GM12878 (cell line): Measurements from ENCODE around the gene PIEZO2. TPM values are rescaled to one million over a fixed set of nuclear protein-coding genes. Genes with fewer than 3 reads are reported as not detected.
A peak's percentile ranks its signal among the peaks of the same experiment; 100 is the strongest.

Experiments used
- FOXM1 ChIP-seq: IDR thresholded peaks from 2 replicates; pipeline ENCODE4 v1.6.1; 2012; ENCODE audit warnings: low read depth, mild to moderate bottlenecking, inconsistent platforms, low read length, moderate library complexity
- GABPA ChIP-seq: IDR thresholded peaks from 2 replicates; pipeline ENCODE4 v1.6.1; 2014; ENCODE audit warnings: antibody characterized with exemption, low read depth, mild to moderate bottlenecking, inconsistent platforms
- IKZF2 ChIP-seq, 2 experiments: fragments of 450-650 bp; IDR thresholded peaks; 2 replicates each; pipeline ENCODE4 v1.6.1; 2017; ENCODE audit warnings: mild to moderate bottlenecking in 2 of 2, moderate library complexity in 2 of 2
- JUNB ChIP-seq: IDR thresholded peaks from 2 replicates; pipeline ENCODE4 v1.6.1; 2016; ENCODE audit warnings: antibody characterized with exemption, mild to moderate bottlenecking
- LARP7 ChIP-seq: fragments of 450-650 bp; IDR thresholded peaks from 2 replicates; pipeline ENCODE4 v1.6.1; 2017; ENCODE audit warnings: mild to moderate bottlenecking
- MEF2B ChIP-seq: fragments of 450-650 bp; IDR thresholded peaks from 2 replicates; pipeline ENCODE4 v1.6.1; 2018; ENCODE audit warnings: mild to moderate bottlenecking, moderate library complexity; ENCODE audit not compliant: partially characterized antibody, poor library complexity, severe bottlenecking
- MXI1 ChIP-seq: fragments of 150-350 bp; IDR thresholded peaks from 2 replicates; pipeline ENCODE4 v1.6.1; 2011; ENCODE audit warnings: low read depth, mild to moderate bottlenecking, inconsistent platforms, low read length, improper control_type of control experiment
- PML ChIP-seq: IDR thresholded peaks from 2 replicates; pipeline ENCODE4 v1.6.1; 2012; ENCODE audit warnings: low read length, inconsistent platforms
- POU2F2 ChIP-seq: IDR thresholded peaks from 3 replicates; pipeline ENCODE4 v1.6.1; 2011; ENCODE audit warnings: low read depth, mild to moderate bottlenecking, low read length, borderline replicate concordance
- RFX5 ChIP-seq: IDR thresholded peaks from 2 replicates; pipeline ENCODE4 v1.6.1; 2011; ENCODE audit warnings: low read depth, low read length, improper control_type of control experiment
- RUNX3 ChIP-seq: IDR thresholded peaks from 2 replicates; pipeline ENCODE4 v1.6.1; 2012; ENCODE audit warnings: low read length, inconsistent platforms
- SRF ChIP-seq, 2 experiments: IDR thresholded peaks; 2 replicates each; pipeline ENCODE4 v1.6.1; 2011; ENCODE audit warnings: low read depth in 2 of 2, low read length in 2 of 2, mild to moderate bottlenecking in 1 of 2, moderate library complexity in 1 of 2
- SUPT20H ChIP-seq: IDR thresholded peaks from 2 replicates; pipeline ENCODE4 v1.6.1; 2011; ENCODE audit warnings: low read depth, mild to moderate bottlenecking, low read length, moderate library complexity, borderline replicate concordance; ENCODE audit not compliant: control insufficient read depth
- polyA plus RNA-seq, 11 experiments: library from polyadenylated mRNA; depleted of rRNA in 4 of 11; unstranded in 6 of 11; stranded (reverse) in 5 of 11; fragments of >200 nt; fragmentation: Nextera tagmentation in 4 of 11; fragmentation: Illumina TruSeq in 1 of 11; extraction: Ambion mirVana in 4 of 11; extraction: Trizol in 1 of 11; gene quantifications; 1 replicate in 1 of 11; 2 replicates in 10 of 11; pipeline versions ENCODE4 v1.2.1 to v1.2.3, GENCODE V29; 2011 to 2016; ENCODE audit warnings: inconsistent platforms in 2 of 11, missing spikeins in 2 of 11, low read depth in 1 of 11
- total RNA-seq, 4 experiments: library from RNA; depleted of rRNA in 3 of 4; stranded (reverse); fragments of >200 nt in 3 of 4; fragmentation: Illumina TruSeq in 1 of 4; extraction: Trizol in 1 of 4; gene quantifications; 2 replicates each; pipeline versions ENCODE4 v1.2.1 to v1.2.3, GENCODE V29; 2013 to 2021
- TF ChIP-seq, protein P1 (sequence below): IDR thresholded peaks from 2 replicates; pipeline ENCODE4 v1.6.1; 2012; ENCODE audit warnings: improper control_type of control experiment, low read depth, low read length; ENCODE audit not compliant: insufficient replicate concordance
- TF ChIP-seq, protein P2 (sequence below): fragments of 450-650 bp; IDR thresholded peaks from 2 replicates; pipeline ENCODE4 v1.6.1; 2014; ENCODE audit warnings: mild to moderate bottlenecking
- TF ChIP-seq, protein P3 (sequence below): fragments of 450-650 bp; IDR thresholded peaks from 2 replicates; pipeline ENCODE4 v1.6.1; 2017; ENCODE audit warnings: antibody characterized with exemption, mild to moderate bottlenecking, moderate library complexity
- TF ChIP-seq, protein P4 (sequence below): fragments of 450-650 bp; IDR thresholded peaks from 2 replicates; pipeline ENCODE4 v1.6.1; 2018; ENCODE audit warnings: borderline replicate concordance, mild to moderate bottlenecking; ENCODE audit not compliant: partially characterized antibody
- TF ChIP-seq, protein P5 (sequence below): IDR thresholded peaks from 2 replicates; pipeline ENCODE4 v1.6.1; 2011; ENCODE audit warnings: mild to moderate bottlenecking, low read depth, low read length, moderate library complexity; ENCODE audit not compliant: insufficient replicate concordance

Gene PIEZO2
- total and polyA plus RNA-seq, 10 of the 15 experiments (the other 5 are each of a cell fraction or from before 2014, with no cell fraction given), result 6.7 to 42.3 (median 27.4) TPM

DNA sequence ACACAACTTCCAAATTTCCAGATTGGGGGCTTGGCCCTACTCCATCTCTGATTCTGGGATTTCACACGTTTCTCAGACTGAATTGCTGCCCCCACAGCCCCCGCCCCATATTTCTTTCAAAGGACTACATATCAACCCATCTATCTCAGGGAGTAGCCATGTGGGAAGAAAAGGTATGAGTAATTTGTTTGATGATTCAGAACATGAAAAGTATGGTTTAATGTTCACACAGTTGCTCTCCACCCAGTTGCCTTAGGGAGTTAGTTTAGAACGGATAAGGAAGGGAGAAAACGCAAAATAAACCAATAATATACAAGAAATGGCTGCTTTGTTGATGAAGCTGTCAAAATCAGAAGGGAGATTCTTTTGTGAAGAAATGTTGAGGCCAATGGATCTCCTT lies 145.1 kb downstream of the PIEZO2 start (continued):
- TF ChIP-seq, protein P1, sequence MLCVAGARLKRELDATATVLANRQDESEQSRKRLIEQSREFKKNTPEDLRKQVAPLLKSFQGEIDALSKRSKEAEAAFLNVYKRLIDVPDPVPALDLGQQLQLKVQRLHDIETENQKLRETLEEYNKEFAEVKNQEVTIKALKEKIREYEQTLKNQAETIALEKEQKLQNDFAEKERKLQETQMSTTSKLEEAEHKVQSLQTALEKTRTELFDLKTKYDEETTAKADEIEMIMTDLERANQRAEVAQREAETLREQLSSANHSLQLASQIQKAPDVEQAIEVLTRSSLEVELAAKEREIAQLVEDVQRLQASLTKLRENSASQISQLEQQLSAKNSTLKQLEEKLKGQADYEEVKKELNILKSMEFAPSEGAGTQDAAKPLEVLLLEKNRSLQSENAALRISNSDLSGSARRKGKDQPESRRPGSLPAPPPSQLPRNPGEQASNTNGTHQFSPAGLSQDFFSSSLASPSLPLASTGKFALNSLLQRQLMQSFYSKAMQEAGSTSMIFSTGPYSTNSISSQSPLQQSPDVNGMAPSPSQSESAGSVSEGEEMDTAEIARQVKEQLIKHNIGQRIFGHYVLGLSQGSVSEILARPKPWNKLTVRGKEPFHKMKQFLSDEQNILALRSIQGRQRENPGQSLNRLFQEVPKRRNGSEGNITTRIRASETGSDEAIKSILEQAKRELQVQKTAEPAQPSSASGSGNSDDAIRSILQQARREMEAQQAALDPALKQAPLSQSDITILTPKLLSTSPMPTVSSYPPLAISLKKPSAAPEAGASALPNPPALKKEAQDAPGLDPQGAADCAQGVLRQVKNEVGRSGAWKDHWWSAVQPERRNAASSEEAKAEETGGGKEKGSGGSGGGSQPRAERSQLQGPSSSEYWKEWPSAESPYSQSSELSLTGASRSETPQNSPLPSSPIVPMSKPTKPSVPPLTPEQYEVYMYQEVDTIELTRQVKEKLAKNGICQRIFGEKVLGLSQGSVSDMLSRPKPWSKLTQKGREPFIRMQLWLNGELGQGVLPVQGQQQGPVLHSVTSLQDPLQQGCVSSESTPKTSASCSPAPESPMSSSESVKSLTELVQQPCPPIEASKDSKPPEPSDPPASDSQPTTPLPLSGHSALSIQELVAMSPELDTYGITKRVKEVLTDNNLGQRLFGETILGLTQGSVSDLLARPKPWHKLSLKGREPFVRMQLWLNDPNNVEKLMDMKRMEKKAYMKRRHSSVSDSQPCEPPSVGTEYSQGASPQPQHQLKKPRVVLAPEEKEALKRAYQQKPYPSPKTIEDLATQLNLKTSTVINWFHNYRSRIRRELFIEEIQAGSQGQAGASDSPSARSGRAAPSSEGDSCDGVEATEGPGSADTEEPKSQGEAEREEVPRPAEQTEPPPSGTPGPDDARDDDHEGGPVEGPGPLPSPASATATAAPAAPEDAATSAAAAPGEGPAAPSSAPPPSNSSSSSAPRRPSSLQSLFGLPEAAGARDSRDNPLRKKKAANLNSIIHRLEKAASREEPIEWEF, result no peak
- TF ChIP-seq GABPA (0 out of 2 replicates have a peak, but pooled peaks have one; percentile 46), LARP7 (no peak), SUPT20H (no peak), MXI1 (no peak), POU2F2 (no peak), SRF (IDR thresholded peaks at IDR 0.05; ENCODE audit: low read depth in 2 of 2, low read length in 2 of 2) (no peak), JUNB (peak; percentile 95), PML (0 out of 2 replicates have a peak, but pooled peaks have one; percentile 40), IKZF2 (IDR thresholded peaks at IDR 0.05) (peak in 1 of 2 experiments; percentile 36; a peak in 1 of 4 replicates), FOXM1 (peak; percentile 91), MEF2B (peak; percentile 73), RUNX3 (peak; percentile 96), RFX5 (no peak)
- TF ChIP-seq, protein P2, sequence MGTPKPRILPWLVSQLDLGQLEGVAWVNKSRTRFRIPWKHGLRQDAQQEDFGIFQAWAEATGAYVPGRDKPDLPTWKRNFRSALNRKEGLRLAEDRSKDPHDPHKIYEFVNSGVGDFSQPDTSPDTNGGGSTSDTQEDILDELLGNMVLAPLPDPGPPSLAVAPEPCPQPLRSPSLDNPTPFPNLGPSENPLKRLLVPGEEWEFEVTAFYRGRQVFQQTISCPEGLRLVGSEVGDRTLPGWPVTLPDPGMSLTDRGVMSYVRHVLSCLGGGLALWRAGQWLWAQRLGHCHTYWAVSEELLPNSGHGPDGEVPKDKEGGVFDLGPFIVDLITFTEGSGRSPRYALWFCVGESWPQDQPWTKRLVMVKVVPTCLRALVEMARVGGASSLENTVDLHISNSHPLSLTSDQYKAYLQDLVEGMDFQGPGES, result no peak
- TF ChIP-seq, protein P3, sequence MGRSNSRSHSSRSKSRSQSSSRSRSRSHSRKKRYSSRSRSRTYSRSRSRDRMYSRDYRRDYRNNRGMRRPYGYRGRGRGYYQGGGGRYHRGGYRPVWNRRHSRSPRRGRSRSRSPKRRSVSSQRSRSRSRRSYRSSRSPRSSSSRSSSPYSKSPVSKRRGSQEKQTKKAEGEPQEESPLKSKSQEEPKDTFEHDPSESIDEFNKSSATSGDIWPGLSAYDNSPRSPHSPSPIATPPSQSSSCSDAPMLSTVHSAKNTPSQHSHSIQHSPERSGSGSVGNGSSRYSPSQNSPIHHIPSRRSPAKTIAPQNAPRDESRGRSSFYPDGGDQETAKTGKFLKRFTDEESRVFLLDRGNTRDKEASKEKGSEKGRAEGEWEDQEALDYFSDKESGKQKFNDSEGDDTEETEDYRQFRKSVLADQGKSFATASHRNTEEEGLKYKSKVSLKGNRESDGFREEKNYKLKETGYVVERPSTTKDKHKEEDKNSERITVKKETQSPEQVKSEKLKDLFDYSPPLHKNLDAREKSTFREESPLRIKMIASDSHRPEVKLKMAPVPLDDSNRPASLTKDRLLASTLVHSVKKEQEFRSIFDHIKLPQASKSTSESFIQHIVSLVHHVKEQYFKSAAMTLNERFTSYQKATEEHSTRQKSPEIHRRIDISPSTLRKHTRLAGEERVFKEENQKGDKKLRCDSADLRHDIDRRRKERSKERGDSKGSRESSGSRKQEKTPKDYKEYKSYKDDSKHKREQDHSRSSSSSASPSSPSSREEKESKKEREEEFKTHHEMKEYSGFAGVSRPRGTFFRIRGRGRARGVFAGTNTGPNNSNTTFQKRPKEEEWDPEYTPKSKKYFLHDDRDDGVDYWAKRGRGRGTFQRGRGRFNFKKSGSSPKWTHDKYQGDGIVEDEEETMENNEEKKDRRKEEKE, result no peak
- TF ChIP-seq, protein P4, sequence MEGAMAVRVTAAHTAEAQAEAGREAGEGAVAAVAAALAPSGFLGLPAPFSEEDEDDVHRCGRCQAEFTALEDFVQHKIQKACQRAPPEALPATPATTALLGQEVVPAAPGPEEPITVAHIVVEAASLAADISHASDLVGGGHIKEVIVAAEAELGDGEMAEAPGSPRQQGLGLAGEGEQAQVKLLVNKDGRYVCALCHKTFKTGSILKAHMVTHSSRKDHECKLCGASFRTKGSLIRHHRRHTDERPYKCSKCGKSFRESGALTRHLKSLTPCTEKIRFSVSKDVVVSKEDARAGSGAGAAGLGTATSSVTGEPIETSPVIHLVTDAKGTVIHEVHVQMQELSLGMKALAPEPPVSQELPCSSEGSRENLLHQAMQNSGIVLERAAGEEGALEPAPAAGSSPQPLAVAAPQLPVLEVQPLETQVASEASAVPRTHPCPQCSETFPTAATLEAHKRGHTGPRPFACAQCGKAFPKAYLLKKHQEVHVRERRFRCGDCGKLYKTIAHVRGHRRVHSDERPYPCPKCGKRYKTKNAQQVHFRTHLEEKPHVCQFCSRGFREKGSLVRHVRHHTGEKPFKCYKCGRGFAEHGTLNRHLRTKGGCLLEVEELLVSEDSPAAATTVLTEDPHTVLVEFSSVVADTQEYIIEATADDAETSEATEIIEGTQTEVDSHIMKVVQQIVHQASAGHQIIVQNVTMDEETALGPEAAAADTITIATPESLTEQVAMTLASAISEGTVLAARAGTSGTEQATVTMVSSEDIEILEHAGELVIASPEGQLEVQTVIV, result no peak
- TF ChIP-seq, protein P5, sequence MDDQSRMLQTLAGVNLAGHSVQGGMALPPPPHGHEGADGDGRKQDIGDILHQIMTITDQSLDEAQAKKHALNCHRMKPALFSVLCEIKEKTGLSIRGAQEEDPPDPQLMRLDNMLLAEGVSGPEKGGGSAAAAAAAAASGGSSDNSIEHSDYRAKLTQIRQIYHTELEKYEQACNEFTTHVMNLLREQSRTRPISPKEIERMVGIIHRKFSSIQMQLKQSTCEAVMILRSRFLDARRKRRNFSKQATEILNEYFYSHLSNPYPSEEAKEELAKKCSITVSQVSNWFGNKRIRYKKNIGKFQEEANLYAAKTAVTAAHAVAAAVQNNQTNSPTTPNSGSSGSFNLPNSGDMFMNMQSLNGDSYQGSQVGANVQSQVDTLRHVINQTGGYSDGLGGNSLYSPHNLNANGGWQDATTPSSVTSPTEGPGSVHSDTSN, result no peak
